CD4-positive, alpha-beta T cell (primary cell): ENCODE results near the gene PDIK1L. TPM values are rescaled to one million over a fixed set of nuclear protein-coding genes. Genes with fewer than 3 reads are reported as not detected.
A peak's percentile ranks its signal among the peaks of the same experiment; 100 is the strongest.

ENCODE experiments used
- ATAC-seq: fragments of 200-7000 bp; cut with Tn5 transposase; one replicate; pipeline ENCODE4 v1.10.0; 2022; ENCODE audit warnings: mild to moderate bottlenecking; ENCODE audit not compliant: poor library complexity
- CTCF ChIA-PET: fragments of 350-600 bp; sonication (Branson Sonifier 250); formaldehyde crosslinking; loops from one replicate; lab custom pipeline; 2021; ENCODE audit warnings: antibody characterized with exemption, inconsistent platforms; lab: Charles Lee
- POLR2A ChIA-PET: fragments of 350-600 bp; sonication (Branson Sonifier 250); formaldehyde crosslinking; loops from one replicate; lab custom pipeline; 2021; ENCODE audit warnings: antibody characterized with exemption, inconsistent platforms; lab: Charles Lee
- DNase-seq, 14 experiments: peaks; one replicate each; pipeline ENCODE4 v3.0.0-alpha.2; 2013 to 2020; ENCODE audit warnings: mixed read lengths in 2 of 14
- H3K27ac ChIP-seq, 2 donors: one replicate each; pipeline versions ENCODE4 v1.5.1 to v1.7.0; 2013; ENCODE audit warnings: low read length in 2 of 2, low read depth in 1 of 2, mild to moderate bottlenecking in 1 of 2
- H3K27me3 ChIP-seq, 2 experiments: 1 replicate in 1 of 2; 2 replicates in 1 of 2; pipeline versions ENCODE4 v1.6.1 to v1.7.0; 2013; ENCODE audit warnings: low read length in 2 of 2, control low read depth in 1 of 2, mild to moderate bottlenecking in 1 of 2, moderate library complexity in 1 of 2; ENCODE audit not compliant: insufficient read depth in 2 of 2, control insufficient read depth in 1 of 2
- H3K36me3 ChIP-seq: one replicate; pipeline ENCODE4 v1.6.1; 2013; ENCODE audit warnings: low read length, control low read depth; ENCODE audit not compliant: insufficient read depth
- H3K4me1 ChIP-seq: one replicate; pipeline ENCODE4 v1.6.1; 2013; ENCODE audit warnings: low read length, control low read depth; ENCODE audit not compliant: insufficient read depth
- H3K4me3 ChIP-seq: one replicate; pipeline ENCODE4 v1.5.1; 2013; ENCODE audit warnings: mild to moderate bottlenecking, low read length, moderate library complexity
- H3K9me3 ChIP-seq, 2 experiments: 1 replicate in 1 of 2; 2 replicates in 1 of 2; pipeline versions ENCODE4 v1.6.1 to v1.7.0; 2013; ENCODE audit warnings: low read length in 2 of 2, mild to moderate bottlenecking in 2 of 2, control low read depth in 1 of 2, moderate library complexity in 1 of 2; ENCODE audit not compliant: control insufficient read depth in 1 of 2, insufficient read depth in 1 of 2
- H3K27ac Mint-ChIP-seq: one replicate; pipeline ENCODE4 v1.8.0; 2020; ENCODE audit warnings: mixed read lengths
- H3K27me3 Mint-ChIP-seq: one replicate; pipeline ENCODE4 v1.8.0; 2021; ENCODE audit warnings: mixed read lengths
- H3K36me3 Mint-ChIP-seq: one replicate; pipeline ENCODE4 v1.8.0; 2021; ENCODE audit warnings: low read depth, mixed read lengths
- H3K4me1 Mint-ChIP-seq: one replicate; pipeline ENCODE4 v1.8.0; 2021; ENCODE audit warnings: low read depth, mixed read lengths
- H3K4me3 Mint-ChIP-seq: one replicate; pipeline ENCODE4 v1.8.0; 2020; ENCODE audit warnings: mild to moderate bottlenecking, mixed read lengths
- H3K9me3 Mint-ChIP-seq: one replicate; pipeline ENCODE4 v1.8.0; 2020; ENCODE audit warnings: mixed read lengths
- intact Hi-C, 2 experiments: fragments of 100-400 bp; cut with DNase I in 1 of 2; cut with micrococcal nuclease in 1 of 2; formaldehyde crosslinking; loops; one replicate each; pipeline versions ENCODE4 v1.15.1 to v1.9.0; 2023 to 2025; cut with DNase I, micrococcal nuclease
- total RNA-seq, 174 experiments: library from RNA in 2 of 174; stranded (reverse) in 2 of 174; gene quantifications; one replicate each; pipeline ENCODE4 v1.2.3 and lab custom pipeline; 2021 to 2026
- TF ChIP-seq, protein P1 (sequence below): fragments of 200-600 bp; IDR thresholded peaks from one replicate; pipeline ENCODE4 v1.8.0; 2022; ENCODE audit warnings: antibody characterized with exemption, mild to moderate bottlenecking

The PDIK1L gene
- total RNA-seq, 2 experiments from 2014 or later = 9.5 to 9.9 TPM

- peaks cover 42% of the 10 kb centered on the region for H3K27me3 Mint-ChIP-seq
Measured at GRCh38 chr1:26160527-26161414, 49.1 kb downstream of the PDIK1L start.

DNA sequence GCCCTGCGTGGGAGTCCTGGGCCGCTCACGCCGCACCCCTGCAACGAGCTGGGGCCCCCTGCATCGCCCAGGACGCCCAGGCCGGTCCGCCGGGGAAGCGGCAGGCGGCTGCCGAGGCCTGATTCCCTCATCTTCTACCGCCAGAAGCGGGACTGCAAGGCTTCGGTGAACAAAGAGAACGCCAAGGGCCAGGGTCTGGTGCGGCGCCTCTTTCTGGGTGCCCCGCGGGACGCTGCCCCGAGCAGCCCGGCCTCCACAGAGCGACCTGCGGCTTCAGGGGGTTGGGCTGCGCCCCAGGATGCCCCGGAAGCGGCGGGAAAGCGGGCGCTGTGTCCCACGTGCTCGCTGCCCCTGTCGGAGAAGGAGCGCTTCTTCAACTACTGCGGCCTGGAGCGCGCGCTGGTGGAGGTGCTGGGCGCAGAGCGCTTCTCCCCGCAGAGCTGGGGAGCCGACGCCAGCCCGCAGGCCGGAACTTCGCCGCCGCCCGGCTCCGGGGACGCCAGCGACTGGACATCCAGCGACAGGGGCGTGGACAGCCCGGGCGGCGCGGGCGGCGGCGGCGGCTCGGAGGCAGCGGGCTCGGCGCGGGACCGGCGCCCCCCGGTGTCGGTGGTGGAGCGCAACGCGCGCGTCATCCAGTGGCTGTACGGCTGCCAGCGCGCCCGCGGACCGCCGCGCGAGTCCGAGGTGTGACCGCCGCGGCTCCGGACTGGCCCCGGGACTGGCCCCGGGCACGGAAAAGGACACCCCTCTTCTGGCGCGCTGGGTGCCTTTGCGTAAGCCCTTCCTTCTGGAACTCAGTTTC is 50.0 kb downstream of the PDIK1L start:
- Mint-ChIP-seq H3K4me1 (peaks cover 5% of the 10 kb centered on the region), H3K27ac (no peak overlapping the region), H3K36me3 (no peaks in the 10 kb centered on the region), H3K27me3 (peaks cover 39% of the 10 kb centered on the region), H3K4me3 (peak overlapping the region; percentile 58), H3K9me3 (no peaks in the 10 kb centered on the region)
- ATAC-seq = peak; percentile 63
- H3K4me1 ChIP-seq = peaks cover 29% of the 10 kb centered on the region
- intact Hi-C loops = loop anchor here (1.0 to 10.0 kb wide), 3 partner anchors 56 to 233 kb away; no protein-coding TSS in a partner anchor
- TF ChIP-seq, protein P1, sequence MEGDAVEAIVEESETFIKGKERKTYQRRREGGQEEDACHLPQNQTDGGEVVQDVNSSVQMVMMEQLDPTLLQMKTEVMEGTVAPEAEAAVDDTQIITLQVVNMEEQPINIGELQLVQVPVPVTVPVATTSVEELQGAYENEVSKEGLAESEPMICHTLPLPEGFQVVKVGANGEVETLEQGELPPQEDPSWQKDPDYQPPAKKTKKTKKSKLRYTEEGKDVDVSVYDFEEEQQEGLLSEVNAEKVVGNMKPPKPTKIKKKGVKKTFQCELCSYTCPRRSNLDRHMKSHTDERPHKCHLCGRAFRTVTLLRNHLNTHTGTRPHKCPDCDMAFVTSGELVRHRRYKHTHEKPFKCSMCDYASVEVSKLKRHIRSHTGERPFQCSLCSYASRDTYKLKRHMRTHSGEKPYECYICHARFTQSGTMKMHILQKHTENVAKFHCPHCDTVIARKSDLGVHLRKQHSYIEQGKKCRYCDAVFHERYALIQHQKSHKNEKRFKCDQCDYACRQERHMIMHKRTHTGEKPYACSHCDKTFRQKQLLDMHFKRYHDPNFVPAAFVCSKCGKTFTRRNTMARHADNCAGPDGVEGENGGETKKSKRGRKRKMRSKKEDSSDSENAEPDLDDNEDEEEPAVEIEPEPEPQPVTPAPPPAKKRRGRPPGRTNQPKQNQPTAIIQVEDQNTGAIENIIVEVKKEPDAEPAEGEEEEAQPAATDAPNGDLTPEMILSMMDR = no peak
- no peaks in the 10 kb centered on the region for H3K36me3 ChIP-seq
- POLR2A ChIA-PET = interaction anchor here (1.3 kb wide), 1 partner anchor 72 kb away, joined by 5 read pairs; the partner anchor contains the start of gene CEP85
- peaks cover 26 to 44% of the 10 kb centered on the region in 2 experiments for H3K27me3 ChIP-seq
- H3K27ac ChIP-seq = no peak overlapping the region
- peak in 10 of 14 experiments; percentile 16 to 65 (median 32) for DNase-seq
- CTCF ChIA-PET = no interaction called here
- no peaks in the 10 kb centered on the region for H3K9me3 ChIP-seq
- peak overlapping the region; percentile 12 for H3K4me3 ChIP-seq

More at GRCh38 chr1:26160527-26161414, 49.1 kb downstream of the PDIK1L start:
- H3K4me3 ChIP-seq = no peak overlapping the region
- no peaks in the 10 kb centered on the region for H3K9me3 ChIP-seq
- Mint-ChIP-seq H3K36me3 (no peaks in the 10 kb centered on the region), H3K9me3 (no peaks in the 10 kb centered on the region), H3K4me3 (no peak overlapping the region), H3K27ac (no peak overlapping the region), H3K4me1 (peaks cover 5% of the 10 kb centered on the region)
- intact Hi-C loops = loop anchor here in 1 of 2 experiments (10.0 kb wide), 2 partner anchors 204 to 234 kb away; no protein-coding TSS in a partner anchor
- DNase-seq (no peak), ATAC-seq (no peak)
- no peaks in the 10 kb centered on the region for H3K36me3 ChIP-seq
- peaks cover 31% of the 10 kb centered on the region for H3K4me1 ChIP-seq
- ChIA-PET POLR2A (interaction anchor here (0.7 to 1.3 kb wide), 2 partner anchors 73 kb away, joined by 4 to 5 read pairs; partner anchors contain the start of gene CEP85), CTCF (interaction anchor here (0.8 kb wide), 1 partner anchor 16 kb away, joined by 4 read pairs; no protein-coding TSS in a partner anchor)
- H3K27ac ChIP-seq = no peak overlapping the region
- TF ChIP-seq, protein P1 = no peak
- H3K27me3 ChIP-seq = peaks cover 30 to 44% of the 10 kb centered on the region in 2 experiments

DNA sequence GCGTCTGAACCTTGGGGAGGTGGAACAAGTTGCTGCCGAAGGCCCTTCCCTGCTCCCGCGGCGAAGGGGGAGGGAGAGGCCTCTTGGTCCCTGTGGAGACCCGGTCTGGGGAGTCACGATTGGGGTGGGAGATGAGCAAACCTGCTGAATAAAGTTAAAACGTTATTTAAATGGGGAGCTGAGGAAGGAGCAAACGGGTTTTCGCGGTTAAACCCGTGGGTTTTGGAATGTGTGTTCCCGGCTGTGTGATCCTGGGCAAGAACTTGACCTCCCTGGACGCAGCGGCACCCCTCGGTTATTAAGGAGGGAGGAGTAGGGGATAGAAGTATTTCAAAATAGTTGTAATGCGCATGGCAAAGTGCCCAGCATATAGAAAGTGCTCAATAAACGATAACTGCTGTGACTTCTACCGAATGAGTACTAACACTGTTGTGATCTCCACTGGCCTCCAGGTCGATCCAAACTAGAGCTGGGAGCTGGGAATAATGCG is 50.6 kb downstream of the PDIK1L start:
- no peak overlapping the region for H3K4me3 ChIP-seq
- no peak overlapping the region for H3K27ac Mint-ChIP-seq
- no peak for ATAC-seq

More for the DNA sequence above, 50.6 kb downstream of the PDIK1L start:
- TF ChIP-seq, protein P1 = no peak
- H3K36me3 Mint-ChIP-seq = no peaks in the 10 kb centered on the region
- peaks cover 5% of the 10 kb centered on the region for H3K4me1 Mint-ChIP-seq
- Histone ChIP-seq H3K4me1 (peaks cover 26% of the 10 kb centered on the region), H3K27ac (no peak overlapping the region), H3K9me3 (no peaks in the 10 kb centered on the region), H3K36me3 (no peaks in the 10 kb centered on the region), H3K27me3 (peaks cover 26 to 44% of the 10 kb centered on the region in 2 experiments)
- no peaks in the 10 kb centered on the region for H3K9me3 Mint-ChIP-seq
- peak in 1 of 14 experiments; percentile 34 for DNase-seq
- ChIA-PET CTCF (no interaction called here), POLR2A (interaction anchor here (1.3 kb wide), 1 partner anchor 72 kb away, joined by 5 read pairs; the partner anchor contains the start of gene CEP85)
- peak overlapping the region; percentile 58 for H3K4me3 Mint-ChIP-seq
- intact Hi-C loops = loop anchor here (1.0 to 10.0 kb wide), 3 partner anchors 57 to 233 kb away; no protein-coding TSS in a partner anchor
- H3K27me3 Mint-ChIP-seq = peaks cover 37% of the 10 kb centered on the region
